T-helper 22 cell (primary cell): ENCODE measurements around the gene TMEM266.

Source experiments
- DNase-seq: peaks from one replicate; pipeline ENCODE4 v3.0.0-alpha.2; 2020; ENCODE audit warnings: low read depth

Gene TMEM266

DNA sequence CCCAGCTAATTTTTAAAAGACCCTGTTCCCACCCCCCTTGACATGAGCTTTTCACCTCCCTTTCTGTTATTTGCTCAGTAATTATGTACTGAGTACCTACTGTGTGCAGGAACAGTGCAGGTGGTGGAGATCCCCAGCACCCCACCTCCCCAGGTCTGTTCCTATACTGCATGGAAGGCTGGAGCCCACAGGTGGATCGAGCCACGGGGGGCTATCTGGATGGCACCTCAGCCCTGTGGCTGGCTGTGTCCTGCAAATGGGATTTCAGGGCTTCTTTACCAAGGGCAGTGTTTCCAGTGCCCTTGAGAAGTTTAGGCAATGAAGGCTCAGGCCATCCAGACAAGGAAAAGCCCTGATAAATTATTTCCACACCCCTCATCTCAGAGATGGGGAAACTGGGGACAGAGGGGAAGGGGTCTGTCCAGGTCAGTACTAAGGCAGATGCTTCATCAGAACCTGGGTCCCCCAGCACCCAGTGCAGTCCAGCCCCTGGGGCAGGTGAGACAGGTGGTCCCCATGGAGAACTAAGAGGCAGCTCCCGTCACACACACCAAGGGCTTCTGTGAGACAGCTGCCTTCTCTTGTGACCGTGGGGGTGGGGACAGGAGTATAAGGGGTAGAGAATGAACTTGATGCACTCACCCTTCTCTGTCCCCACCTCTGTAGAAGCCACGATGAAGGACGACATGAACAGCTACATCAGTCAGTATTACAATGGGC is 141.9 kb downstream of the TMEM266 start:
- no peak for DNase-seq

DNA sequence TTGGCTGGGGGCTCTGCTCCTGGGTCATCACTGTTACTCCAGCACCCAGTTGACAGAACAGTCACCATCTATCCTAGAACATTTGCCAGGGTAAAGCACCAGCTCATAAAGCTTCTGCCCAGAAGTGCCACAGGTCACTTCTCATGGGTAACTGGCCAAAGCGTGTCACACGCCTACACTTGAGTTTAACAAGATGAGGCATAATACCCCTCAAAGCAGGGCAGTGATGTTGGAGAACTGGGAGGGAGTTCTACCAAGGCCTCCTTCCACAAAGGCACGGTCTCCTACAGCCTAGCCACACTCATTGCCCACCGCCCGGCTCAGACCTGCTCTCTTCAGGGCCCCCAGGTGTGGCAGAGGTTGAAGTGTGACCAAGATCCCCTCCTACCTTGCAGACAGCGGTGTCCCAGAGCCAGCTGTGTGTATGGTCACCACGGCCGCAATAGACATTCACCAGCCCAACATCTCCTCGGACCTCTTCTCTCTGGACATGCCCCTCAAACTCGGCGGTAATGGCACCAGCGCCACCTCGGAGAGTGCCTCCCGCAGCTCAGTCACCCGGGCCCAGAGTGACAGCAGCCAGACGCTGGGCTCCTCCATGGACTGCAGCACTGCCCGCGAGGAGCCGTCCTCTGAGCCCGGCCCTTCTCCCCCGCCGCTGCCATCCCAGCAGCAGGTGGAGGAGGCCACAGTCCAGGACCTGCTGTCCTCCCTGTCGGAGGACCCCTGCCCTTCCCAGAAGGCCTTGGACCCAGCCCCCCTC is 143.7 kb downstream of the TMEM266 start:
- DNase-seq, result no peak

DNA sequence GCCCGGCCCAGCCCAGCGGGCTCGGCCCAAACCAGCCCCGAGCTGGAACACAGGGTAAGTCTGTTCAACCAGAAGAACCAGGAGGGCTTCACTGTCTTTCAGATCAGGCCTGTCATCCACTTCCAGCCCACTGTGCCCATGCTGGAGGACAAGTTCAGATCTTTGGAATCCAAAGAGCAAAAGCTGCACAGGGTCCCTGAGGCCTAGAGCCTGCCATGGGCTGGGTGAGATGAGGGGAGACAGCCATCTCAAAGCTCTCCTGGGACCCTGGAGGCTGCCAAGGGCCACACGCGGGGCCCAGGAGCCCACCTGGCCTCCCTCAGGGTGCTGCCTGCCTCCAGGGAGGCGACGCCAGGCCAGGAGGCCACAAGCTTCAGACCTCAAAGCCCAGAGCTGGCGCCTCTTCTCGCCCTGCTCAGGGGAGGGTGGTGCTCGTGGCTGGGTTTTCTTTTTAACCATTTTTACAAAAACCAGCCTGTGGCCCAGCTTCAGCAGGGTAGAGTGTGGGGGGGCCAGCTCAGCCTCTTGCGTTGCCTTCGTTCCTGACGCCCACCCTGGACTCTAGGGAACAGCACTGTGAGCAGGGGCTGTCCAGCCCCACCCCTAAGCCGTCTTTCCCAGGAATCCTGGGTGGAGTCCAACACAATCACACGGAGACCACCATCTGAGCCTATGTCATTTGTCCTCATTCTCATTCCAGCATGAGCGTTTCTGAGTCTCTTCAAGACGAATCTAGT is 144.5 kb downstream of the TMEM266 start:
- DNase-seq, result no peak

DNA sequence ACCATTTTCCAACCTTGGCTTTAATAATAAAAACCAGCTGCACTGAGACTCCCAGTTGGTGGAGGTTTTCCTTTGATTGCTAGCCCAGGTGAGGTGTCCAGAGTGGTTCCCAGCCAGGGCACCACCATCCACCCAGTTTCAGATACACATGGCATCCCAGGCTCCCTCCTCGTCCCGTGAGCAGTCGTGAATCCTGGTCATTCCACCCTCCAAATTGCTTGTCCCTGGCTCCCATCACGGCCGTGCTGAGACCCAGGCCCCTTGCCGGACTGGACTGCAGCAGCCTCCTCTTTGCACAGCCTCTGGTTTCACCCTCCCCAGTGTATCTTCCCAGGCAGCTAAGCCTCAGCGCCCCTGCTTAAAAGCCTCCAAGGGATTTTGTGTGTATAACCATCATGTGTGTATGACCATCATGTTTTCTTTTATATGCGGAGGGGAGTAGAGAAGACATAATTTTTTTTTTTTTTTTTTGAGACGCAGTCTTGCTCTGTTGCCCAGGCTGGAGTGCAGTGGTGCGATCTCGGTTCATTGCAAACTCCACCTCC is 145.2 kb downstream of the TMEM266 start:
- DNase-seq, result no peak

DNA sequence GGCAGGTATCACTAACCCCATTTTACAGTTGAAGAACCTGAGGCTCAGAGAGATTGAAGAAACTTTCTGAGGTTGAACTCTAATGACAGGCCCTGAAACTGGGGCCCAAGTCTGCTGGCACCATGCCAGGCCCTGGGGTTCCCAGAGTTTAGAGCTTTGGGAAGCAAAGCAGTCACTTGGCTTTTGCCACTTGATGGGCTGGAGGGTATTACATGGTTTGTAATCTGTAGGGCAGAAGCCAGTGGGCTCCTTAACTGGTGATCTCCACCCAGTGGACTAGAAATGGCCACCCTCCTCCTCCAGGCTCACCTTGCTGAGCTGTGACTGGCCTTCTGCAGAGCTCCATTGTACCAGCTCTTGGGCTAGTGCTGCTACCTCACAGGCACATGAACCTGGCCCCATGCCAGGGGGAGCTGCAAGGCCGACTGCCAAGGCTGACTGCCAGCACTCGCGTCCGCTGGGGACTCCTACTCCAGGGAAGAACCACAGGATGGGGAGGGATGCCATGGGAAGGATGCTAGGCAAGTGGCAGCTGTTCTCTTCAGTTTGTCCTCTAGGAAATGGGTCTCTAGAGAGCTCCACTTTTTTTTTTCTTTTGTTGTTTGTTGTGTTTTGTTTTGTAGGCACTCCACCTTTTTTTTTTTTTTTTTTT is 146.7 kb downstream of the TMEM266 start:
- no peak for DNase-seq

DNA sequence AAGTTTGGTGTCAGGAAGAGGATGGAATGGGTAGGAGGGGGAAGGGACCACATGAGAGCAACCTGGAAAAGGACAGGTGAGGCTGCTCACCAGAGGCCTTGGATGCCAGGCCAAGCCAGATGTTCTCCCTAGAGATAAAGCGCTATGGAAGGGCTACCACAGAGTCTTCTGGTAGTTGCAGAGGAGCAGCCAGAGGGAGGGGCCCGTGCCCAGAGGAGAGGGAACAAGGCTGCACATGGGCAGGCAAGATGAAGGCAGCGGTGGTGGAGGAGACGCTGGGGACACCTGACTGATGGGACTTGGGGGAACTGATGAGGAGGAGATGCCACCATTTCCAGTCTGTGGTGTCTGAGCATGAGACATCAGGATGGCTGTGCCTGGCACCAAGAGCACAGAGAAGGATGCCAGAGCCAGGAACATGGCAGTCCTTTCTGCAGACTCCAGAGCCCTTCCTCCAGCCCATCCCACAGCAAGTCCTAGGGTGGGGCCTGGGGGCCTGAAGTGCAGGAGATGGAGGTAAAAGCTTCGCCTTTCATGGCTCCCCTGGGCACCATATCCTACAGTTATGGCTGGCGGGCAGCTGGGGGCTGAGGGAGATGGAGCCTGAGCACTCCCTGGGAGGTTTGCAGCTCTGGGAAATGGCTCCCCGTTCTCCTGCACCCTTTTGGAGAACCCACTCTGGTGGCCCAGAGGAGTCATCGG is 148.4 kb downstream of the TMEM266 start:
- no peak for DNase-seq

DNA sequence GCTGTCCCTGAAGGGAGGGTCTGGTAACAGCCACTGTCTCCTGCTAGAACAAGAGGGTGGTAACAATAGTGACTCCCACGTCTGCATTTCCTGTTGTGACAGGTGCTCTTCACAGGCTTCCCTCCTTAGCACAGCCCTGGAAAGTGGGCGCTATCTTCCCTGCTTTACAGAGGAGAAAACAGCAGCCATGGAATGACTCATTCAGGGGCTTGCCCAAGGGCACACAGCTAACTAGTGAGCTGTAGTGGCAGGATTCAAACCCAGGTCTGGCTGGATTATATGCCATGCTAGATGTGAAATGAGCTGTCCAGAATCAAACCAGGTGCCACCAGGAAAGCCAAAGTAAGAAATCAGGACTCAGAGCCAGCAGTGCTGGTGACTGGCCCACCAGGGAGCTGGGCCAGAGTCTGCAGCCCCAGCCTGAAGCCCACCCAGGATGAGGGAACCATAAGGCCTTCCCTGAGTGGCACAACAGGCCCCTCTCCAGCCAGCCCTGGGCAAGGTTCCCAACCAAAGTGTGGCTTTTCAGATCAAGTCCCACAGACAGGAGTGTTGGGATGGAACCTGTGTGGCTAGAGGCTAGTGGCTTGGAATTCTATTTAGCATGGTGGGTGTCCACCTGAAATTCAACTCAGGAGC is 149.1 kb downstream of the TMEM266 start:
- no peak for DNase-seq

DNA sequence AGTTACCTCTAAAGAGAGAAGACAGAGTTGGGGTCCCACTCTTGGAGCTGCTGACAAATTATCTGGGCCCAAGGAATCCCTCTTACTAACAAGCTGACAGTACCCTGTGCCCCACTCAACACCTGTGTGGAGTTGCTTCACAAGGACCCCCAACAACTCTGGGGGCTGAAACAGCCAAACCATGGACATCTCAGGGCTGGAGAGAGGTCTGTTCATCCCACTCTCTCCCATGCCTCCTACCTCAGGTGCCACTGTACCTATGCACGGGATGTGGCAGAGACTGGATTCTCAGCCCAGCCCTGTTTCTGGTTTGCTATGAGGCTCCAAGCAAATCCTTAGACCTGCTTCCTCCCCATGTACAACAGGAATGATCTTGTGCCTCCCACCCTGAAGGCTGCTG is 149.7 kb downstream of the TMEM266 start:
- no peak for DNase-seq

DNA sequence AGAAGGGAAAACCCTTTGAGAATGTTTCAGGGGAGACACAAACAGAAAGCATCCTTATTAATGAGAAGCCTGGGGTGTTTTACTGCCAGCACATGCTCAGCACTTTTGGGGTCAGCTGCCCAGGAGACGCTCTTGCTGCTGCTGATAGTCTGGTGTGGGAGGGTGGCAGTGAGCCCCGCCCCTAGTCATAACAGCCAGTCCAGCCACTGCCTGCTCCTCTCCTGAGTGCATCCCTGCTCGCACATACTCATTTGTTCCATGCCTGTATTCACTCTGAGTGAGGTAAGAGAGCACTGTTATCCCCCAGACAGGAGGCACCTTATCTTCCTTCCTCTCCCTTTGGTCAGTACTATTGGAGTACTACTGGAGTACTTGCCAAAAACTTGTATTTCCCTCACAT is 150.2 kb downstream of the TMEM266 start:
- no peak for DNase-seq

DNA sequence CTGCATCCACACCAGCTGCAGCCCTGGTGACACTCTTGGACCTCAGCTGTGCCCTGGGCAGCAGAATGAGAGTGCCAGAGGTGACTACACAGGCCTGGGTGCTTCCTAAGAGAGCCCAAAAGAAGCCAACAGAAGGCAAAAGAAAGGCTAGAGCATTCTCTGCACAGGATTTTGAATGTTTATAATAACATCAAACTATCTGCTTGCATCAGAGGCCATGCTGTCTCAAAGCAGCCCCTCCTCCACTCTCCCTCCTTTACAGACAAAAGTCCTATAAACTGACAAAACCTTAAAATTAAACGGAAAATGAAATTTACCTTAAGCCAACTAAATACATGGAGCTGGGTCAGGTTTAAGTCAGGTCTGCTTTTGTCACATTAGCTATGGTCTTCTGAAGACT is 155.8 kb downstream of the TMEM266 start:
- DNase-seq, result no peak

DNA sequence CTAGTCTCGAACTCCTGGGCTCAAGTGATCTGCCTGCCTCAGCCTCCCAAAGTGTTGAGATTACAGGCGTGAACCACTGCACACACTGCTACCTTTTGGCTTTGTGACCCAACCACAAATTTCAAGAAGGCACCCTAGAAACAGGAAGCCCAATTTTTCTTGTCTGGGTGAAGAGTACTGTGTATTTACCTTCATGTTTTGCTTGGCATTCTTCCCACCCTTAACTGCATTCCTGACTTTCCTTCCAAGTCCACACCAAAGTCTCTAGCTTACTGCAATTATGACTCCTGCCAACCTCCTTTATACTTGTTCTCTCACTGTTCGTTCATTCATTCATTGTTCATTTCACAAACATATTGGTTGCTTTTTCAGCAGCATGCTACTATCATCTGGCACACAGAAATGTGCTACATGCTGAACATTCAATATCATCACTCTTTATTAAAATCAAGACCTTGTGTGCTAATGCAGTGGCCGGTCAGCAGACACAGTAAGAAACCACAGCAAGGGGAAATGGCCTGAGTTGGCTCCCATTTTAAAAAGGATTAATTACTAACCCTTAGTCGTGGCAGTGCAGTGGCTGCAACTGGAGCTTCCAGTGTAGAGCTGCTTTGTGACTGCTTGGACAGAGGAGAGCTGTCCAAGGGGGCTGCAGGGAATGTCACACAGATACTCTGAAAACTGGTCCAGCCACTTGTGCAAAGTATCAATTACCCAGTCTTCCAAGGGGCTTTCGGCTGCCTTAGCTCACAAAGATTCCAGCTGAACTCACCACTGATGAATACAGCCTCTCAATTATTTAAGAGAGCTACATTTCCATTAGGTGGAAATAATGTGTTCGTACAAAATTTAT is 157.5 kb downstream of the TMEM266 start:
- no peak for DNase-seq

DNA sequence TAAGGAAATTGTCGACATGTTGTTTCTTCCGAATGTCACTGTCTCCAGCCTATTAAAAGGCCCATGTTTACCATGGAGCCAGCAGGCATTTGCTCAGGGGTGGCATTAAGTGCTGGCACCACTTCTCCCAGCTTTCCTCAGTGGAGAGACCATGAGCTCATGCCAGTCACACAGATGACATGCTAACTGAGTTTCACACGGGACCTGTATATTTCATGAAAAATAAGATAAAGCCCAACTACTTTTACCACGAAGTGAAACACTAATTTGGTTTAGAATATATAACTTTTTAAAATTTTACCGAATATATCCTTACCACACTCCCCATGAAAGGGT is 158.1 kb downstream of the TMEM266 start:
- no peak for DNase-seq

DNA sequence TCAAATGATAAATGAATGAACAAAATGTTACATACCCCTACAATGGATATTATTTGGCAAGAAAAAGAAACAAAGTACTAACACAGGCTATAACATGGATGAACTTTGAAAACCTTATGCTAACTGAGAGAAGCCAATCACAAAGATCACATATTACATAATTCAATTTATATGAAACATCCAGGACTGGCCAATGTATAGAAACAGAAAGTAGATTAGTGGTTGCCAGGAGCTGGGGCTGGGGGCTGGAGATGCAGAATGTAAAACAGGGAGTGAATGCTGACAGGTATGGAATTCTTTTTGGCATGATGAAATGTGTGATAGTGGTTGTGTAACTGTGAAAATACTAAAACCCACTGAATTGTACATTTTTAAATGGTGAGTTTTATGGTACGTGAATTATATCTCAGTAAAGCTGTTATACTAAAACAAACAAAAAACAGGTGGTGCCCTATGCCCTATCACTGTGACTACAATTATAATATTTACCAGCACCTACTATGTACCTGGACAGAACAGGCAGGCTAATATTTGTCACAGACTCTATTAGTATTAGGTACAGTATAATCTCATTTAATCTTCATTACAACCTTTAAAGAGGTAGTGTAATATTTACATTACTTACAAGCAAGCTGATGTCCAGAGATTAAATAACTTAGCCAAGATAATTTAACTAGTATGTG is 161.4 kb downstream of the TMEM266 start:
- DNase-seq, result no peak

DNA sequence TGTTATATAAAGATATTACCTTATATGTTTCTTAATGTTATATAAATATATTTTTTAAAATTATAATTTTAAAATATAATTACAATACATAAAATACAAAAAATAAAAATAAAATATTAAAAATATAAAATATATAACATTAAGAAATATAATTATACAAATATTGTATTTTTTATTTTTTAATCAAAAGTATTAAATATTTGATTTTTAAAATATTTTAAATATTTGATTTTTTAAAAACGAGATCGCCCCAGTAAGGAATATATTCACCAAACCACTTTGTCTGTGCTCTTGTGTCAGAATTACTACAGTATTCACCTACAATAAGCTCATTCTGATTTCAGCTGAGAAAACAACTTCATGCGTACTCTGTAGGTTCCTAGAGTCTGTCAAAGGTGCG is 162.4 kb downstream of the TMEM266 start:
- DNase-seq, result no peak

DNA sequence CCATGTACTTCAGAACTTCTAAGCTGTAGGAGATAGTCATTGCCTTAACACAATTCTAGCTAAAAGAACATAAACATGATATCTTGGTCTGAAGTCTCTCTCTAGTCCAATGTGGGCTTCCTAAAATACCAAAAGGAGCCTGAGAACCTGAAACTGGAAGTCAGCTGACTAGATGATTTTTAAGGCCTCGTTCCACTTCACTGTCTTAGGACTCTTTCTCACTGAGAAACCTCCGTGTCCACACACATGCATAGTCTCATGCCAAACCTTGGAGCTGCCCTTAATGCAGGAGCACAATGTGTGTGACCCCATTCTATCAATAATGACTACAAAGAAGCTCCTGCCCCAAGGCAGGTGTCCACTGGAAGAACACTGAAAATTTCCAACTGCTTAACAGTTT is 163.7 kb downstream of the TMEM266 start:
- DNase-seq, result no peak

DNA sequence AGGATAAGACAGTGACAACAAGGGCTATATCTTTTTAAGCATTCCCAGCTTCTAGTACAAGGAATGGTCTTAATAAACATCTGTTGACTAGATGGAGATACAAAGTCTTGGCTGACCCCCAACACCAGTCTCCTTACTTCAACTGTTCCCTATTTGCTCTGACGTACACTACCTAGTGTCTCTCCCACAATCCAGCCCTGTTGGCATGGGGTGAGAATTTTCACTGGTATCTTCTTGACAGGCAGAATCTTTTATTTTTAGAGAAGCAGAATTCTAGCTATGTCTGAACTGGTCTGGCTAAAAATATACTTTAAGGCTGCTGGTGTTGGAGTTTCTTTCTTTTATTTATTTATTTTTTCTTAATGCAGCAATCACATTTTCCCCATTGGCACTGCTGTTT is 169.5 kb downstream of the TMEM266 start:
- DNase-seq, result no peak

DNA sequence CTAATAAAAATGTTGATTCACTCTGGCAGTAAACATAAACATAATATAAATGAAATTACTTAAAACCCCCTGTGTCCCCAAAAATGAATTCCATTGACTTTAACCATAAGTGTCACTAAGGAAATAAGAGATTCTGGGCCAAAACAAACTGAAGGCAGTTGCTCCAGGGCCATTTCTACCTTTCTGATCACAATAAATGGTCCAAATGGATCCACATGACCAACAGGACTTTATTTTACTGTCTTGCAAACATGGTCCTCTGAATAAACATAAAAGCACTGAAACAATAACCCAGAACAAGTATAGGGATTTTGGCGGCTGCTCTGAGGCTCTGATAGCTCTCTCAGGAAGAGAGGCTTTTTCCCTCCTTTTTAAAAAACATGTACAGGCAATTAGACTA is 174.1 kb downstream of the TMEM266 start:
- no peak for DNase-seq

DNA sequence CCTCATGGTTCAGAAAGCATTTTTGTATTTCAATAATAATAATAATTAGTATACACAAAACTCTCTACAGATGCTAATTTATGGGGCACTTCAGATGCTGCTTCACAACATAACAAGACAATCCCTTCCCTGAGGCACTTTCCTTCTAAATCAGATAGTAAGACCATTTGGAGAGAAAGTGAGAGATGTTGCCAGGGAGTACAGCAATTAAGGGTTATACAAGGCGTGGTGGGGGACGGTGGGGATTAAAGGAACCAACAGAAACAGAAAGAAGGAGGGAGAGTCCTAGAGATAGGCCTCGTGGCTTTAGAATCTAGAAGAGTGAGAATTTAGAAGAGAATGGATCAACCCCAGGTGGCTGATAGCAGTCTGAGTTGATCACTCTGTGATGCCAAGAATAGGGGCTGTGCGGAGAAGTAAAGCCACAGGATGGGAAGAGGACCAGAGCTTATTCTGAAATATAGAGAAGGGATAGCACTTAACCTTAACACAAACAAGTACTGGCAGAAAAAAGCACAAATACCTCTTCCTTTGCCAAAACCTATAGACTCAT is 174.6 kb downstream of the TMEM266 start:
- DNase-seq, result no peak

DNA sequence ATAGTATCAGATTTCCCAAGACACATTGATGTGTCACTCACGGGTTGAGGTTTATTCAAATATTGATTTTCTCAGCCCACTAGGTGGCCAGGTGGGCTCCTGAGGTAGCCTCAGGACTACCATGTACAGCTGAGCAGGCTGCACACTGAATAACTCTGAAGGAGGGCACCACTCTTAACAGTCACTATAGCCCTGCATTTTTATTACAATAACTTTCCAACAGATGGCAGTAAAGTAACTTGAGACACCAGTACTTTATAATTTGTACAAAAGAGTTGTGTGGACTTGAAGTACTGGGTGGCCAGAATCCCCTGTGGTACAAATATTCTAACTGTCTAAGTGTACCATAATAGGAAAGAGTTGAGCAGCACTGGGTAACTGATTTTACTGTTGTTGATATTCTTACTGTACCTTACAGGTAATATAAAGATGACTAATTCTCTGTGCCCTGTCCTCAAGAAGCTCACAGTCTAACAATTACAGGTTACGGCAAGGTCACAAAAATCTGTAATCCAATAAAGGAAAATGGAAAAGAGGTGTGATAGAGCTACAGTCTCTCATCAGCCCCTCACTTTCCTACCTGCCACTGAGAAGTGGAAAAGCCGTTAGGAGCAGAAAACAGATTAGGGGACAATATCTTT is 175.5 kb downstream of the TMEM266 start:
- DNase-seq, result no peak
